Mucosa of rectum (tissue), 2 donors: ENCODE data around the gene HAUS8.
"Not testable (repeated sequence)": the region's sequence is repeated elsewhere in the genome, so short reads cannot be mapped to it uniquely, and the experiment has no call there.

Experiments
- H3K27ac ChIP-seq, 2 donors: one replicate each; pipeline ENCODE4 v1.7.0; 2013; ENCODE audit warnings: inconsistent platforms in 2 of 2, low read depth in 2 of 2, low read length in 2 of 2
- H3K27me3 ChIP-seq, 2 donors: one replicate each; pipeline ENCODE4 v1.7.0; 2013; ENCODE audit warnings: low read length in 2 of 2; ENCODE audit not compliant: control insufficient read depth in 2 of 2, insufficient read depth in 2 of 2
- H3K36me3 ChIP-seq, 2 donors: one replicate each; pipeline ENCODE4 v1.7.0; 2013; ENCODE audit warnings: low read length in 2 of 2; ENCODE audit not compliant: control insufficient read depth in 2 of 2, insufficient read depth in 2 of 2
- H3K4me1 ChIP-seq, 2 donors: one replicate each; pipeline ENCODE4 v1.7.0; 2013; ENCODE audit warnings: low read length in 2 of 2, mild to moderate bottlenecking in 1 of 2; ENCODE audit not compliant: control insufficient read depth in 2 of 2, insufficient read depth in 2 of 2
- H3K4me3 ChIP-seq, 2 donors: one replicate each; pipeline ENCODE4 v1.7.0; 2013; ENCODE audit warnings: low read length in 2 of 2
- H3K9ac ChIP-seq, 2 donors: one replicate each; pipeline ENCODE4 v1.7.0; 2013; ENCODE audit warnings: low read length in 2 of 2, low read depth in 1 of 2, mild to moderate bottlenecking in 1 of 2
- H3K9me3 ChIP-seq, 2 donors: one replicate each; pipeline ENCODE4 v1.7.0; 2013; ENCODE audit warnings: low read length in 2 of 2; ENCODE audit not compliant: control insufficient read depth in 2 of 2
- donor health status: healthy.
- donor health status: Normal muscosa, but diverticular disease.

Gene HAUS8

DNA sequence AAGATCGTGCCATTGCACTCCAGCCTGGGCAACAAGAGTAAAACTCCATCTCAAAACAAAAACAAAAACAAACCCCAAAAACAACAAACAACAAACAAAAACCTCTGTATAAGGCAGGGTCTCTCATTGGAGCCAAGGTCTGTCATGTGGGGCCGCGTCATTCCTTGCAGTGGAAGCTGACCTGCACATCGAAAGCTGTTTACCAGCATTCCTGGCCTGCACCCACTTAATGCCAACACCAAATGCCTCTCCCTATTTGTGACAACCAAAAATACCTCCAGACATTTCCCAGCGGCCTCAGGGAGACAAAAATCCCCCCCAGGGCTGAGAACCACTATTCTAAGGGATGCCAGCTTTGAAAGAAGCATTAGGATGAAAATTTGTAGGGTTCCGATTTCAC, 49.9 kb downstream of the HAUS8 start:
- H3K27me3 ChIP-seq = peaks cover 17 to 26% of the 10 kb centered on the region in 2 donors
- peaks cover 4 to 5% of the 10 kb centered on the region in 2 donors for H3K4me1 ChIP-seq
- no peak overlapping the region for H3K27ac ChIP-seq
- H3K36me3 ChIP-seq = no peaks in the 10 kb centered on the region
- no peak overlapping the region for H3K4me3 ChIP-seq
- no peak overlapping the region for H3K9ac ChIP-seq
- H3K9me3 ChIP-seq = peaks cover 3 to 8% of the 10 kb centered on the region in 2 donors

DNA sequence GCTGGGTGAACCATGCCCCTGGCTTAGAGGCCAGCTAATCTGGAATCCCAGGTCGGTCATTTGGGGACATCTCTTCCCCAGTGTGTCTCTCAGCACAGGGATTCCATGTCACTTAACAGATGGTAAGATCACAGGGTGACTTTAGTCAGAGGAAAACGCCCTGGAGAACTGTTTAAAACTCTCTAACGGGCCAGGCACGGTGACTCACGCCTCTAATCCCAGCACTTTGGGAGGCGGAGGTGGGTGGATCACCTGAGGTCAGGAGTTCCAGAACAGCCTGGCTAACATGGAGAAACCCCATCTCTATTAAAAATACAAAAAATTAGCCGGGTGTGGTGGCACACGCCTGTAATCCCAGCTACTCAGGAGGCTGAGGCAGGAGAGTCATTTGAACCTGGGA, 50.3 kb downstream of the HAUS8 start:
- not testable (repeated sequence) for H3K9ac ChIP-seq, H3K9me3 ChIP-seq, H3K4me1 ChIP-seq, H3K4me3 ChIP-seq, H3K36me3 ChIP-seq, H3K27ac ChIP-seq
- H3K27me3 ChIP-seq = peaks cover 17 to 26% of the 10 kb centered on the region in 2 donors

DNA sequence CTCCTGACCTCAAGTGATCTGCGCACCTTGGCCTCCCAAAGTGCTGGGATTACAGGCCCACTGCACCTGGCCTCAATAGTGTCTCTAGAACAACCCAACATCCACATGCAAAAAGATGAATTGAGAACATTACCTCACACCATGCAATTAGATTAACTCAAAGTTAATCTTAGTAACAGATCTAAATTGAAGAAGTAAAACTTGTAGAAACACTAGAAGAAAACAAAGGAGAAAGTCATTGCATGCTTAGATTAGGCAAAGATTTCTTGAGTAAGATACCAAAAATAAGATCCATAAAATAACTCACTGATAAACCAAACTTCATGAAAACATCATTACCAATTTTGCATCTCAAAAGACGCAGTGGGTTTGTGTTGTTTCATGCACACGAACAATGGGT, 51.4 kb downstream of the HAUS8 start:
- H3K4me1 ChIP-seq = peaks cover 4 to 5% of the 10 kb centered on the region in 2 donors
- no peak overlapping the region for H3K4me3 ChIP-seq
- peaks cover 3 to 8% of the 10 kb centered on the region in 2 donors for H3K9me3 ChIP-seq
- no peaks in the 10 kb centered on the region for H3K36me3 ChIP-seq
- peaks cover 17 to 26% of the 10 kb centered on the region in 2 donors for H3K27me3 ChIP-seq
- no peak overlapping the region for H3K27ac ChIP-seq
- H3K9ac ChIP-seq = no peak overlapping the region

DNA sequence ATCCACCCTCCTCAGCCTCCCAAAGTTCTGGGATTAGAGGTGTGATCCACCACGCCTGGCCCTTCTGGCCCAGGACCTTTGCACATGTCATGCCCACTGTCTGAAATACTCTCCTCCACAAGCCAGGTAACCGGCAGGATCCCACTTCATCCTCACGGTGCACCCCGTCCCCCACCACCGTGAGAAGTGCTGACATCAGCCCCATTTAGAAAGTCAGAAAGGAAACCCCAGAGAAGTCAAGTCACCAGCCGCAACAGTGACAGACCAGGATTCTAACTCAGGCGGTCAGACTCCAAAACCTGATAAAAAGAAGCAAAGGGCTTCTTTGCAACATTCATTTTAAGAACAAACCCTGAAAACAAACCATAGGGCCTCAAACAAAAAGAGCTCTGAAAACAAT, 52.5 kb downstream of the HAUS8 start:
- no peak overlapping the region for H3K4me3 ChIP-seq
- H3K27me3 ChIP-seq = peaks cover 17 to 18% of the 10 kb centered on the region in 2 donors
- no peak overlapping the region for H3K27ac ChIP-seq
- peaks cover 3 to 8% of the 10 kb centered on the region in 2 donors for H3K9me3 ChIP-seq
- peaks cover 4 to 5% of the 10 kb centered on the region in 2 donors for H3K4me1 ChIP-seq
- H3K36me3 ChIP-seq = no peaks in the 10 kb centered on the region
- H3K9ac ChIP-seq = no peak overlapping the region

DNA sequence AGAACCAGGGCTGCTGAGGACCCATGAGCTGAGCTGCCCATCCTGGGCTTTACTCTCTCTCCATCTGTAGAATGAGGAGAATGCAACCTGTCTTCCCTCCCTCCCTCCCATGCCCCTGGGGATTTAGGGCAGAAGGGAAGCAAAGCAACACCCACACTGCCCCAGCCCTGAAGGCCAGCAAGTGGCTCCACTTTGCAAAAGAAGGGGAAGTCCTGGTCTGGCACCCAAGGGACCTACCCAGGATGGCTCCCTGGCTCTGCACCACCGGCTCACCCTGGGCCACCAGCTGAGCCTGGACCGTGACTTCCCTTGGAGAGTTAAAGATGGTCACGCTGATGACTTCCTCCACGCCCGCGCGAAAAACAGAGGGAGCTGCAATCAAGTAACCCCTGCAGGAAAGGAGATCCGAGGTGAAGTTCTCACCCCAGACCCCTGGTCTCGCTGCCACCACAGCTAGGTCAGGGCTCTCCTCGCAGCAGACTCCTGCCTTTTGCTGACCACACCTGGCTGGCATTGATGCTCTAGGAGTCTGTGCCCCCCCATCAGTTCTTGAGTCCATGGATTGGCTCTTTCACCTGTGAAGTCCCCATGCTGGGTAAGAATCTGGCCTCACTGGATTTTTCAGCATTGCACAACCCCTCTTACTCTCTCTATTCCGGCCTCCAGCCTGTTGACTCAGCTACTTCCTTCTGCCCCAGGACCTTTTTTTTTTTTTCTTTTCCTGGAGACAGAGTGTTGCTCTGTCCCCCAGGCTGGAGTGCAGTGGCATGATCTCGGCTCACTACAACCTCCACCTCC, 53.3 kb downstream of the HAUS8 start:
- H3K36me3 ChIP-seq = no peaks in the 10 kb centered on the region
- no peak overlapping the region for H3K27ac ChIP-seq
- no peak overlapping the region for H3K9ac ChIP-seq
- H3K4me1 ChIP-seq = peaks cover 4 to 5% of the 10 kb centered on the region in 2 donors
- H3K27me3 ChIP-seq = peaks cover 12 to 14% of the 10 kb centered on the region in 2 donors
- no peak overlapping the region for H3K4me3 ChIP-seq
- peaks cover 3 to 8% of the 10 kb centered on the region in 2 donors for H3K9me3 ChIP-seq

DNA sequence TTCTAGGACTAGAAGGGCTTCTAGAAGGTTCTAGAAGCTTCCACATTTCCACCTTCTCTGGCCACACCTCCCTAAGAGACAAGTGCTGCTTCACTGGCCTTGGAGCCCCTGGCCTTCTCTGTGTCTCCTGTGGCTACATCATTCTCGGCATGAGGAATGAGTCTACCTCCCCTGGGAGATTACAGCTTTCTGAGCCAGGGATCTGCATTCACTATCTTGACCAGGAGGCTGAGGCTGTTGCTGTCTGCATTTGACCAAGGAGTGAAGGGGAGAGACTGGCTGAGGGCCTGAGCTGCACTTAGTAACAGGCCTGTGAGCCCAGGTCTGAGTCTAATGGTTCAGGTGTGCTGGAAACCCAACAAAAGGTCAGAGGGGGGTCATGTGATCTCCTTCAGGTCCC, 53.9 kb downstream of the HAUS8 start:
- Histone ChIP-seq H3K4me3 (no peak overlapping the region), H3K27me3 (peaks cover 11 to 14% of the 10 kb centered on the region in 2 donors), H3K36me3 (no peaks in the 10 kb centered on the region), H3K4me1 (peaks cover 4 to 5% of the 10 kb centered on the region in 2 donors), H3K9me3 (peaks cover 3 to 8% of the 10 kb centered on the region in 2 donors), H3K9ac (no peak overlapping the region), H3K27ac (no peak overlapping the region)

DNA sequence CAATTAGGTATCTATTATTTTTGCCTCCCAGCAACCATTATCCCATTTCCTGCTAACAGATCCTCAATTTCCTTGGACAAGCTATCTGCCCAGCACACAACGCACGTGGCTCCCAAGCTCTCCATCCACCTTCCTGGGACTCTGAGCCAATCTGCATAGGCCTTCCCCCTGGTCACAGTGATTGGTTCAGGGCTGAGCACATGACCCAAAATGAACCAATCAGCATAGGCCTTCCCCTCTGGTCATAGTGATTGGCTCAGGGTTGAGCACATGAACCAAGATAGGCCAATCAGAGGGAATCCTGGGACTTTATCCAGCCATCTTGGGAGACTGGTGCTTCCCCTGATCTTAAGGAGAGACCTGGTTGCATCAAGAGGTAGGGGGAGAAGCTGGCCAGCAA, 54.4 kb downstream of the HAUS8 start:
- Histone ChIP-seq H3K9me3 (peaks cover 3 to 8% of the 10 kb centered on the region in 2 donors), H3K27me3 (peaks cover 6 to 10% of the 10 kb centered on the region in 2 donors), H3K4me1 (peaks cover 0 to under 1% of the 10 kb centered on the region in 2 donors), H3K36me3 (no peaks in the 10 kb centered on the region), H3K9ac (no peak overlapping the region), H3K27ac (no peak overlapping the region), H3K4me3 (no peak overlapping the region)

DNA sequence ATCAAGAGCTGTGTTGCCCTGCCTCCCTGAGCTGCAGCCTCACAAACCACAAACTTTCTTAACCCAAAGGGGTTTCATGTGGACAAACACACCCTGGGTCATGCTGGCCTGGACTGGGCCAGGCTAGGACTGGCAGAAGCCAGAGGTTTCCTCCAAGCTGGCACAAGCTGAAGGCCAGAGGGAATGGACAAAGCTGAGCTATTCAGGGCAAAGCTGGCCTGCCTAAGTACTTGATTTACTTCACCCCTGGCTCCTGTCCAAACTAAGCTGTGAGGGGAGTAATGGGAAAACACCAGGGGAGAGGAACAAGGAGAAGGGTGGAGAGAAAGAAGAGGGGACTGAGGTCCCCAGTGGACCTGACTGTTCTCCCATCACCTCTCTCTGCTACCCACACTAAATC, 54.9 kb downstream of the HAUS8 start:
- H3K9me3 ChIP-seq = peaks cover 3 to 8% of the 10 kb centered on the region in 2 donors
- H3K4me1 ChIP-seq = no peaks in the 10 kb centered on the region
- peaks cover 4 to 6% of the 10 kb centered on the region in 2 donors for H3K27me3 ChIP-seq
- H3K4me3 ChIP-seq = no peak overlapping the region
- H3K36me3 ChIP-seq = no peaks in the 10 kb centered on the region
- H3K9ac ChIP-seq = no peak overlapping the region
- no peak overlapping the region for H3K27ac ChIP-seq

DNA sequence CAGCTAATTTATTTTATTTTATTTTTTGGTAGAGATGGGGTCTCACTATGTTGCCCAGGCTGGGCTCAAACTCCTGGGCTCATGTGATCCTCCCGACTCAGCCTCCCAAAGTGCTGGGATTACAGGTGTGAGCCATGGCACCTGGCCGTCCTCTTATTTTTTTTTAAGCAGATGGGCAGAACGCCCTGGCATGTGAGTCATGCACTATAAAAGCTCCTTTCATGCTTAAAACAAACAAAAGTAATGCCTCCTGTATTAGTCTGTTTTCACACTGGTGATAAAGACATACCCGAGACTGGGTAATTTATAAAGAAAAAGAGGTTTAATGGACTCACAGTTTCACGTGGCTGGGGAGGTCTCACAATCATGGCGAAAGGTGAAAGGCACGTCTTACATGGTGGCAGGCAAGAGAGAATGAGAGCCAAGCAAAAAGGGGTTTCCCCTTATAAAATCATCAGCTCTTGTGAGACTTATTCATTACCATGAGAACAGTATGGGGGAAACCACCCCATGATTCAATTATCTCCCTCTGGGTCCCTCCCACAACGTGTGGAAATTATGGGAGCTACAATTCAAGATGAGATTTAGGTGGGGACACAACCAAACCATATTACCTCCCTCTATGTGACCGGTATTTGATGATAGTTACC, 60.9 kb downstream of the HAUS8 start:
- H3K36me3 ChIP-seq, H3K4me3 ChIP-seq: not testable (repeated sequence)

DNA sequence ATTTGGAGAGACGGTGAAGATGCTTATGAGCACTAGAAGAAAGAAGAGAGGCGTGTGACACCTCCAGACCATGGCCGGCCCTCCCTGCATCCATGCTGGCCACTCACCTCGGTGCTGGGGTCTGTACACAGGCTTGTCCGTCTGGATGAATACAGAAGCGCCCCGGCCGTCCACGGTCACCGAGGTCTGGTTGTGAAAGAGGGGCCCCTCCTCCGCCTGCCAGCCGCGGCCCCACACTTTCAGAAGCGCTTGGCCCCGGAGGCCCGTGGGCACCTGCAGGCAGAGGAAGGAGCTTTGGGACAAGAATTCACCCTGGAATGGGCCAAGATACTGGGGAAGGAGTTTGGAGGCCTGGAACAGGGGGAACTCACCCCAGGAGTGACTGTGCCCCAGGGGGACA, 63.8 kb downstream of the HAUS8 start:
- Histone ChIP-seq H3K27ac (no peak overlapping the region), H3K9ac (no peak overlapping the region), H3K4me1 (no peaks in the 10 kb centered on the region), H3K27me3 (no peaks in the 10 kb centered on the region), H3K9me3 (no peaks in the 10 kb centered on the region), H3K4me3 (no peak overlapping the region), H3K36me3 (no peaks in the 10 kb centered on the region)

More for the DNA sequence above, 60.9 kb downstream of the HAUS8 start:
- not testable (repeated sequence) for H3K9me3 ChIP-seq, H3K4me1 ChIP-seq, H3K27ac ChIP-seq, H3K27me3 ChIP-seq, H3K9ac ChIP-seq
